GDM1 (cell line): ENCODE results near the gene HOXB1.
"Not testable (repeated sequence)": the region's sequence is repeated elsewhere in the genome, so short reads cannot be mapped to it uniquely, and the experiment has no call there.

ENCODE experiments used
- DNase-seq: peaks from one replicate; lab custom pipeline; 2025; lab: John Stamatoyannopoulos, UW

Gene HOXB1

GRCh38 chr17:48494335-48494734 lies 36.5 kb downstream of the HOXB1 start:
- no peak for DNase-seq

- DNase-seq = no peak
Observed at GRCh38 chr17:48492401-48493298, 38.2 kb downstream of the HOXB1 start.

DNA sequence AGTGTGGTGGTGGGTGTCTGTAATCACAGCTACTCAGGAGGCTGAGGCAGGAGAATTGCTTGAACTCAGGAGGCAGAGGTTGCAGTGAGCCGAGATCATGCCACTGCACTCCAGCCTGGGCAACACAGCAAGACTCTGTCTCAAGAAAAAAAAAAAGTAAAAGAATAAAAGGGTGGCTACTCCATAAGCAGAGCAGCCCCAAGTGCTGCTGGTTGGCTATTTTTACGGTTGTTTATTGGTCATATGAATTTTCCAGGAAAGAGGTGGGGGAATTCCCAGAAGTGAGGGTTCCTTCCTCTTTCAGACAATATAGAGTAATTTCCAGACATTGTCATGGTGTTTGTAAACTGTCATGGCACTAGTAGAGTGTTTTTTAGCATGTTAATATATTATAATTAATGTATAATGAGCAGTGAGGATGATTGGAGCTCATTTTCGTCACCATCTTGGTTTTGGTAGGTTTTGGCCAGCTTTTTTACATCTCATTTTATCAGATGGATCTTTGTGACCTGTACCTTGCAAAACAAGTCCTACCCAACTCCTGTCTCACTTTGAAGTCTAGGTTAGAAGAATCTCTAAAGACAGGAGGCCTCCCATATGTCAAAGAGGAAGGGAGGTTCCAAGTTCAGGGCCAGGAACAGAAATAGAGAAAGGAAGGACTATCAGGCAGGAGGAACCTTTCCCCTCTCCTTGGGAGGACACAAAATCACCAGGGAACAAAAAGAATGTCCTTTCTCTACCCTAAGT lies 39.1 kb downstream of the HOXB1 start:
- no peak for DNase-seq

- DNase-seq = no peak
Observed at GRCh38 chr17:48490451-48490892, 40.3 kb downstream of the HOXB1 start.

GRCh38 chr17:48489781-48490180 lies 41.0 kb downstream of the HOXB1 start:
- DNase-seq = no peak

- peak; percentile 63 for DNase-seq
Observed at GRCh38 chr17:48488548-48489106, 42.2 kb downstream of the HOXB1 start.

- no peak for DNase-seq
Observed at GRCh38 chr17:48487221-48487620, 43.6 kb downstream of the HOXB1 start.

- no peak for DNase-seq
Observed at GRCh38 chr17:48486557-48486956, 44.3 kb downstream of the HOXB1 start.

- peak; percentile 54 for DNase-seq
Observed at GRCh38 chr17:48484850-48485249, 46.0 kb downstream of the HOXB1 start.

GRCh38 chr17:48484256-48484655 lies 46.6 kb downstream of the HOXB1 start:
- no peak for DNase-seq

DNA sequence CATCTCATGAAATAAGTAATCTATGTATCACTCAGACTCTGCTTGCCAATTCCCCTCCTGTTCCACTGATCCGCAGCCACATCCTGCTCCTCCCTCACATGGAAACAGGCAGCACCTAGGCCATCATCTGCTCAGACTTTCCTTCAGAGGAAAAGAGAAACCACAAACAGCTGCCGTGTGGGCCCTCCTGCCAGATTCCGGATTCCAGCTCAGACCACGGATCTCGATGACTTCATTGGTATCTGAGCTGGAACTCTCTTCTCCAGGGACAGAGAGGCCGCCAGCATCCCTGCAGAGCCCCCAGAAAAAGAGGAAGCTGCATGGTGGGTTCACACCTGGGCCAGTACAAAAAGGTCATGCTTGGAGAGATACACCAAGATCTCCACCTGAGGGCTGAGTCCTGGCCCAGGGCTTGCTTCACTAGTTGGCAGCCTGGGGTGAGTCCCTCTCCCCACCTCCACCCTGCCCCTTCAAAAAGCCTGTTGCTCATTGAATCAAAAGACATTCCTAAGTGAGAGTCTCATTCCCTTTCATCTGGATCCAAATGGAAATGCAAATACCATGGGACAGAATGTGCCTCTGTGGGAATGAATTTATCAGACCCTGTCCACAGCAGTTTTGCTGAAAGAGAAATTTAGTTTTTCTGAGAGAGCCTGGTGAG lies 47.2 kb downstream of the HOXB1 start:
- peak; percentile 88 for DNase-seq

- DNase-seq = no peak
Observed at GRCh38 chr17:48483004-48483403, 47.8 kb downstream of the HOXB1 start.

DNA sequence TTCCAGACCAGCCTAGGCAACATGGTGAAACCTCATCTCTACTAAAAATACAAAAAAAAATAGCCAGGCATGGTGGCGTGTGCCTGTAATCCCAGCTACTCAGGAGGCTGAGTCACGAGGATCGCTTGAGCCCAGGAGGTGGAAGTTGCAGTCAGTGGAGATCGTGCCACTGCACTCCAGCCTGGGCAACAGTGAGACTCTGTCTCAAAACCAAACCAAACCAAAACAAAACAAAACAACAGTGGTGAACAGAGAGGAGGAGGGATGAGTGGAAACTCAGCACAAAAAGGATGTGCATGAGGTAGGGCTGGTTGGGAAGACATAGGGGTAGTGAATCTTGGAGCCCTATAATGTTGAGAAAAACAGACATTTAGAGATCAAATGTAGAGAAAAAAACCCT lies 48.5 kb downstream of the HOXB1 start:
- DNase-seq = not testable (repeated sequence)

DNA sequence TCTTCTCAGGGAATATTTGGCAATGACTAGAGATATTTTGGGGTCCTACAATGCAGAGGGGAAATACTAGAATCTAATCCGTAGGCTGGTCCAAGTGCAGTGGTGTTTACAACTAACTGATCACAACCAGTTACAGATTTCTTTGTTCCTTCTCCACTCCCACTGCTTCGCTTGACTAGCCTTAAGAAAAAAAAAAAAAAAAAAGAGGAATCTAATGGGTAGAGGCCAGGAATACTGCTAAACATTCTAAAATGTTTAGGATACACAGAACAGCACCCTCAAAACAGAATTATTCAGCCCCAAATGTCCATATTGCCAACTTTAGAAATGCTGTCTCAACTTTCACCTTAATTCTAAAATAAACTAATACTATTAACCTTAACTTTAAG lies 51.8 kb downstream of the HOXB1 start:
- DNase-seq = no peak
